K562 (cell line): ENCODE data around the gene KLHL29. TPM values are rescaled to one million over a fixed set of nuclear protein-coding genes. Genes with fewer than 3 reads are reported as not detected.

ENCODE experiments used
- CEBPG ChIP-seq, 3 experiments: fragments of 200-800 bp in 1 of 3; sonication (Bioruptor generic) in 1 of 3; sonication (generic) in 1 of 3; formaldehyde crosslinking in 1 of 3; IDR thresholded peaks in 2 of 3; conservative IDR thresholded peaks in 1 of 3; 2 replicates each; pipeline versions ENCODE4 v1.6.1 to v1.8.0; 2016 to 2022; ENCODE audit warnings: missing compliant biosample characterization in 2 of 3, missing genetic modification characterization in 2 of 3, mild to moderate bottlenecking in 1 of 3, missing genetic modification reagents in 1 of 3
- NFYB ChIP-seq: IDR thresholded peaks from 2 replicates; pipeline ENCODE4 v1.6.1; 2011; ENCODE audit warnings: mild to moderate bottlenecking, moderate library complexity; ENCODE audit not compliant: insufficient read length; ENCODE audit errors: extremely low read depth
- POLR2H ChIP-seq: IDR thresholded peaks from 2 replicates; pipeline ENCODE4 v1.6.1; 2016; ENCODE audit warnings: missing genetic modification characterization, low read depth, mild to moderate bottlenecking, control low read depth, missing compliant biosample characterization, moderate library complexity
- TOE1 ChIP-seq, 2 experiments: fragments of 450-650 bp in 1 of 2; sonication (generic) in 1 of 2; formaldehyde crosslinking in 1 of 2; IDR thresholded peaks; 2 replicates each; pipeline versions ENCODE4 v1.7.1 to v1.8.0; 2016 to 2022; ENCODE audit warnings: borderline replicate concordance in 2 of 2, mild to moderate bottlenecking in 2 of 2, antibody characterized with exemption in 1 of 2, inconsistent platforms in 1 of 2, low read depth in 1 of 2, missing genetic modification reagents in 1 of 2, moderate library complexity in 1 of 2
- ZBTB7A ChIP-seq: IDR thresholded peaks from 2 replicates; pipeline ENCODE4 v1.6.1; 2011; ENCODE audit warnings: low read depth, mild to moderate bottlenecking, low read length, moderate library complexity, borderline replicate concordance; ENCODE audit not compliant: control insufficient read depth
- ZNF436 ChIP-seq: fragments of 250-450, 450-650 bp; sonication (Bioruptor Pico); formaldehyde crosslinking; IDR thresholded peaks from 2 replicates; pipeline ENCODE4 v1.7.0; 2020; ENCODE audit warnings: mild to moderate bottlenecking
- ZNF75A ChIP-seq: fragments of 450-650 bp; formaldehyde crosslinking; IDR thresholded peaks from 2 replicates; pipeline ENCODE4 v1.4.0; 2020; ENCODE audit warnings: mild to moderate bottlenecking
- polyA plus RNA-seq, 8 experiments: library from polyadenylated mRNA; depleted of rRNA in 4 of 8; stranded (reverse) in 5 of 8; unstranded in 3 of 8; fragments of >200 nt; fragmentation: Nextera tagmentation in 2 of 8; fragmentation: Illumina TruSeq in 1 of 8; extraction: Ambion mirVana in 2 of 8; extraction: Trizol in 1 of 8; gene quantifications; 2 replicates each; pipeline versions ENCODE4 v1.2.1 to v1.2.3, GENCODE V29; 2011 to 2014; ENCODE audit warnings: inconsistent platforms in 1 of 8, missing spikeins in 1 of 8
- total RNA-seq, 7 experiments: library from RNA; depleted of rRNA in 6 of 7; stranded (reverse); fragments of >200 nt in 6 of 7; fragmentation: Illumina TruSeq in 2 of 7; extraction: Trizol in 2 of 7; gene quantifications; 2 replicates each; pipeline versions ENCODE4 v1.2.1 to v1.2.3, GENCODE V29; 2011 to 2021; ENCODE audit warnings: low replicate concordance in 1 of 7
- TF ChIP-seq, protein P1 (sequence below): fragments of 450-650 bp; formaldehyde crosslinking; IDR thresholded peaks from 2 replicates; pipeline ENCODE4 v1.4.0; 2022; ENCODE audit warnings: mild to moderate bottlenecking, moderate library complexity
- TF ChIP-seq, protein P2 (sequence below): fragments of 250-450 bp; sonication (Bioruptor Pico); IDR thresholded peaks from 2 replicates; pipeline ENCODE4 v1.8.0; 2022; ENCODE audit warnings: moderate library complexity, mild to moderate bottlenecking, inconsistent platforms
- TF ChIP-seq, protein P3 (sequence below): fragments of 450-650 bp; IDR thresholded peaks from 2 replicates; pipeline ENCODE4 v1.6.1; 2014; ENCODE audit warnings: low read depth, mild to moderate bottlenecking, moderate library complexity, borderline replicate concordance

The KLHL29 gene
- total and polyA plus RNA-seq, 9 of the 15 experiments (the other 6 are each of a cell fraction or from before 2014, with no cell fraction given), result 0.03 to 0.31 (median 0.08) TPM; not detected in 1

DNA sequence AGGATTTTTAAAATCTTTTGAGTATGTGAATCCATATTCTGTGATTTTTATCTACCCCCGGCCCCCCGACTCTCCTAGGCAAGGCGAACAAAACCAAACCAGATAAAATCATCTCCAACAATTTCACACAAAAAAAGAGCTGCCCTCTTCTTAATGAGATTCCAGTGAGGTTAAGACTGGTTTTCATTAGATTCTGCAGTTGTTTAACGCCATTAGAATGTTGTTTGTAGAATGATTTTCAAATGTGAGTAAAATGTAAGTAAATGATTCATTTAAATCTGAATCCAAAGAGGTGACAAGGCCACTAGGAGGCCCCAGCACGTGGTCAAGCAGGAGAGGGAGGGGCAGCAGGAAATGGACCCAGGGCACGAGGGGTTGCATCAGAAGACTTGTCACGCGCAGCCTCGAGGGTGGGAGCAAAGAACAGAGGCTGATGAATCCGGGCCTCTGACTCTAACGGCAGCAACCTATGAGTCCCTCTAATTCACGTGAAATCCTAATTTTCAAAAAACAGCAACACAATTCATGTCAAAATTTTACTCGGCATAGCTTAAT, 24.3 kb upstream of the KLHL29 start (continued):
- TF ChIP-seq, protein P1, sequence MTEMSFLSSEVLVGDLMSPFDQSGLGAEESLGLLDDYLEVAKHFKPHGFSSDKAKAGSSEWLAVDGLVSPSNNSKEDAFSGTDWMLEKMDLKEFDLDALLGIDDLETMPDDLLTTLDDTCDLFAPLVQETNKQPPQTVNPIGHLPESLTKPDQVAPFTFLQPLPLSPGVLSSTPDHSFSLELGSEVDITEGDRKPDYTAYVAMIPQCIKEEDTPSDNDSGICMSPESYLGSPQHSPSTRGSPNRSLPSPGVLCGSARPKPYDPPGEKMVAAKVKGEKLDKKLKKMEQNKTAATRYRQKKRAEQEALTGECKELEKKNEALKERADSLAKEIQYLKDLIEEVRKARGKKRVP (CRISPR knock-in tag), result peak; percentile 91
- TF ChIP-seq, protein P2, sequence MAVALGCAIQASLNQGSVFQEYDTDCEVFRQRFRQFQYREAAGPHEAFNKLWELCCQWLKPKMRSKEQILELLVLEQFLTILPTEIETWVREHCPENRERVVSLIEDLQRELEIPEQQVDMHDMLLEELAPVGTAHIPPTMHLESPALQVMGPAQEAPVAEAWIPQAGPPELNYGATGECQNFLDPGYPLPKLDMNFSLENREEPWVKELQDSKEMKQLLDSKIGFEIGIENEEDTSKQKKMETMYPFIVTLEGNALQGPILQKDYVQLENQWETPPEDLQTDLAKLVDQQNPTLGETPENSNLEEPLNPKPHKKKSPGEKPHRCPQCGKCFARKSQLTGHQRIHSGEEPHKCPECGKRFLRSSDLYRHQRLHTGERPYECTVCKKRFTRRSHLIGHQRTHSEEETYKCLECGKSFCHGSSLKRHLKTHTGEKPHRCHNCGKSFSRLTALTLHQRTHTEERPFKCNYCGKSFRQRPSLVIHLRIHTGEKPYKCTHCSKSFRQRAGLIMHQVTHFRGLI (CRISPR knock-in tag), result 0 out of 2 replicates have a peak, but pooled peaks have one; percentile 62
- TF ChIP-seq NFYB, result no peak
- TF ChIP-seq, protein P3, sequence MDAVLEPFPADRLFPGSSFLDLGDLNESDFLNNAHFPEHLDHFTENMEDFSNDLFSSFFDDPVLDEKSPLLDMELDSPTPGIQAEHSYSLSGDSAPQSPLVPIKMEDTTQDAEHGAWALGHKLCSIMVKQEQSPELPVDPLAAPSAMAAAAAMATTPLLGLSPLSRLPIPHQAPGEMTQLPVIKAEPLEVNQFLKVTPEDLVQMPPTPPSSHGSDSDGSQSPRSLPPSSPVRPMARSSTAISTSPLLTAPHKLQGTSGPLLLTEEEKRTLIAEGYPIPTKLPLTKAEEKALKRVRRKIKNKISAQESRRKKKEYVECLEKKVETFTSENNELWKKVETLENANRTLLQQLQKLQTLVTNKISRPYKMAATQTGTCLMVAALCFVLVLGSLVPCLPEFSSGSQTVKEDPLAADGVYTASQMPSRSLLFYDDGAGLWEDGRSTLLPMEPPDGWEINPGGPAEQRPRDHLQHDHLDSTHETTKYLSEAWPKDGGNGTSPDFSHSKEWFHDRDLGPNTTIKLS, result peak; percentile 46; the same call in 1 of the 2 replicates
- TF ChIP-seq CEBPG (CRISPR knock-in tag; IDR thresholded peaks at IDR 0.05), result no peak
- TF ChIP-seq CEBPG (tag; conservative IDR thresholded peaks at IDR 0.05 in 1 of 2, IDR thresholded peaks at IDR 0.05 in 1 of 2), result peak; percentile 56 to 83; a peak in 3 of 4 replicates
- no peak for TF ChIP-seq ZBTB7A
- peak; percentile 50; the same call in 1 of the 2 replicates for TF ChIP-seq TOE1 (IDR thresholded peaks at IDR 0.05; ENCODE audit: borderline replicate concordance)
- TF ChIP-seq TOE1 (CRISPR knock-in tag; IDR thresholded peaks at IDR 0.05; ENCODE audit: borderline replicate concordance, low read depth), result no peak
- TF ChIP-seq ZNF75A (CRISPR knock-in tag), result 0 out of 2 replicates have a peak, but pooled peaks have one; percentile 42
- no peak for TF ChIP-seq ZNF436 (CRISPR knock-in tag)
- TF ChIP-seq POLR2H (tag), result no peak
